ENCODE data around the gene TIMM23B. TPM values are rescaled to one million over a fixed set of nuclear protein-coding genes. Genes with fewer than 3 reads are reported as not detected.
"Not testable (repeated sequence)": the region's sequence is repeated elsewhere in the genome, so short reads cannot be mapped to it uniquely, and the experiment has no call there.

Gene TIMM23B, protein sequence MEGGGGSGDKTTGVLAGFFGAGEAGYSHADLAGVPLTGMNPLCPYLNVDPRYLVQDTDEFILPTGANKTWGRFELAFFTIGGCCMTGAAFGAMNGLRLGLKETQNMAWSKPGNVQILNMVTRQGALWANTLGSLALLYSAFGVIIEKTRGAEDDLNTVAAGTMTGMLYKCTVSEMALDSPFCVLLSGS
- total RNA-seq = 10 to 100 TPM; 11.9 to 41.4 (median 24.0) TPM

DNA sequence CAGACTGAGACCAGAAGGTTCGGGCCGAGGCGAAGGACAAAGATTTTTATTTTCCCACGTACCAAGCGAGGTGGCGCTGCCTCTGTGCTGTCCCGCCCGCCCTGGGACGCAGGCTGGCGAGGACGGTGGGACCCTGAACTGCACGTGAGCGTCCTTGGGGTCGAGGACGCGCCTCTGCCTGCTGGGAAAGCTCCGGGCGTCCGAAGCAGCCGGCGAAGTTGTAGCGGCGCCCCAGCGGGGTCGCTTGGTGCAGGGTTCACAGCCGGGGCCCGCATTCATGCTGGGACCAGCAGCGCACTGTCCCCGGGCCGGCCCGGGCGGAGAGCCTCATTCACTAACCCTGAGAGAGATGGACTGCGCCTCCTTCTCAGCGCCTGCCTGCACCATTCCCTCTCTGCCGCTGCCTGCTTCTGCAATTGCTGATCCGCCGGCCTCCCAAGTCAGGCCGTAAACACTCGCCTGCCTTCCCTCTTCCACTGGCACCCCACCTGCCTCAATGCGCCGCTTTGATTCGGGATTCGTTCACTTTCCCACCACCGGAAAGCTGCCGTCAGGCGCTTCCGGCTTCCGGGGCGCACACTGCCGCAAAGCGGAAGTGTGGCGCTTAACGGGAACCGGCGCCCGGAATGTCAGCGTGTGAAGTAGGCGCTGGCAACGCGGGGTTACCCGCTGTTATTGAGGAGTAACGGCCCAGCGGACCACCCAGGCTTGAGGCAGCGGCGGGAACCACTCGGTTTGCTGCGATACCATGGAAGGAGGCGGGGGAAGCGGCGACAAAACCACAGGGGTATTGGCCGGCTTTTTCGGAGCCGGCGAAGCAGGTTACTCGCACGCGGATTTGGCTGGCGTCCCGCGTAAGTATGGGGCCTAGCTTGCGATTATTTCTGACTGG, at the start of gene TIMM23B, which contains the start of gene PARG:
Gene TIMM23B (plus strand): TSS at position 607 of the 892 bp plus-strand sequence. CDS start 142 bp downstream, at position 749.
Gene PARG (minus strand): TSS at position 581 of the 892 bp plus-strand sequence. CDS start 302 bp downstream, at position 279.
- WGBS, 2 donors (ENCODE audit: low coverage in 1 of 2) = 1% methylated on average over 64 of the region's 81 CpGs; no CpG with 5 or more reads in 1 of the 2 donors
- in situ Hi-C loops (cut with MboI; ENCODE audit: low pct_ligation_motif_present in 1 of 4, low pct_unique_long_range_greater_than_20kb in 1 of 4, low sequenced_read_pairs in 3 of 4); H3K36me3 ChIP-seq: not testable (repeated sequence)

DNA sequence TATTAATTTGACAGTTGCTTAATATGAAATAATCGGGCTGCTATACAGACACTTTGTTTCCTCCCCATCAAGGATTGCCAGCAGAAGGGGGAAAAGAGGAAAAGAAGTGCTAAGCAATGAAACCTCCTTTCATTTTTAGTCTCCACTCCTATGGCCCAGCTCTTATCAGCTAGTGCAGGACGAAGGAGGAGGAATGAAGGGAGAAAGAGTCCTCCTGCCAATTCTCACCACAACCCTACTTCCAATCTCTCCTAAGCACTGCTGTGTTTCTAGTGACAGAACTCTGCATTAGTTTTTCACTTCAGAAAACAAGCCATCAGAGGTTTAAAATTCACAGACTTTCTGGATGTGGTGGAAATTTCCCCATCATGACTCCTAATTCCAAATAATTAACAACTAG, 41.9 kb upstream of the TIMM23B start:
- H3K4me3 ChIP-seq; in situ Hi-C loops (cut with MboI; ENCODE audit: low pct_ligation_motif_present in 1 of 4, low pct_unique_long_range_greater_than_20kb in 1 of 4, low sequenced_read_pairs in 3 of 4); intact Hi-C loops (cut with DNase I; ENCODE audit: low total_unique reads); H3K9me3 ChIP-seq; H3K27me3 ChIP-seq; H3K36me3 ChIP-seq; H3K27ac ChIP-seq; DNase-seq; H3K4me1 ChIP-seq: not testable (repeated sequence)
- WGBS, 2 donors (ENCODE audit: low coverage in 1 of 2) = 100% methylated on average over 1 of the region's 2 CpGs; no CpG with 5 or more reads in 1 of the 2 donors

More for the DNA sequence above, at the start of gene TIMM23B, which contains the start of gene PARG:
- peak within 1 kb of the TSS; percentile 81 to 84 (median 82) for H3K27ac ChIP-seq
- H3K27me3 ChIP-seq; H3K9me3 ChIP-seq; intact Hi-C loops (cut with DNase I; ENCODE audit: low total_unique reads): not testable (repeated sequence)
- peak; percentile 47 for TF ChIP-seq POLR2A (IDR thresholded peaks at IDR 0.05)
- peak; percentile 68 to 78 (median 78) for TF ChIP-seq POLR2AphosphoS5 (IDR thresholded peaks at IDR 0.05)
- TF ChIP-seq, protein P1, sequence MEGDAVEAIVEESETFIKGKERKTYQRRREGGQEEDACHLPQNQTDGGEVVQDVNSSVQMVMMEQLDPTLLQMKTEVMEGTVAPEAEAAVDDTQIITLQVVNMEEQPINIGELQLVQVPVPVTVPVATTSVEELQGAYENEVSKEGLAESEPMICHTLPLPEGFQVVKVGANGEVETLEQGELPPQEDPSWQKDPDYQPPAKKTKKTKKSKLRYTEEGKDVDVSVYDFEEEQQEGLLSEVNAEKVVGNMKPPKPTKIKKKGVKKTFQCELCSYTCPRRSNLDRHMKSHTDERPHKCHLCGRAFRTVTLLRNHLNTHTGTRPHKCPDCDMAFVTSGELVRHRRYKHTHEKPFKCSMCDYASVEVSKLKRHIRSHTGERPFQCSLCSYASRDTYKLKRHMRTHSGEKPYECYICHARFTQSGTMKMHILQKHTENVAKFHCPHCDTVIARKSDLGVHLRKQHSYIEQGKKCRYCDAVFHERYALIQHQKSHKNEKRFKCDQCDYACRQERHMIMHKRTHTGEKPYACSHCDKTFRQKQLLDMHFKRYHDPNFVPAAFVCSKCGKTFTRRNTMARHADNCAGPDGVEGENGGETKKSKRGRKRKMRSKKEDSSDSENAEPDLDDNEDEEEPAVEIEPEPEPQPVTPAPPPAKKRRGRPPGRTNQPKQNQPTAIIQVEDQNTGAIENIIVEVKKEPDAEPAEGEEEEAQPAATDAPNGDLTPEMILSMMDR (IDR thresholded peaks at IDR 0.05) = peak in 1 of 5 experiments; percentile 5
- peak within 1 kb of the TSS; percentile 42 to 91 (median 72) for H3K4me3 ChIP-seq
- DNase-seq = peak; percentile 83
- H3K4me1 ChIP-seq = peaks cover 10 to 20% (median 12%) of the 10 kb centered on the region in 4 donors

DNA sequence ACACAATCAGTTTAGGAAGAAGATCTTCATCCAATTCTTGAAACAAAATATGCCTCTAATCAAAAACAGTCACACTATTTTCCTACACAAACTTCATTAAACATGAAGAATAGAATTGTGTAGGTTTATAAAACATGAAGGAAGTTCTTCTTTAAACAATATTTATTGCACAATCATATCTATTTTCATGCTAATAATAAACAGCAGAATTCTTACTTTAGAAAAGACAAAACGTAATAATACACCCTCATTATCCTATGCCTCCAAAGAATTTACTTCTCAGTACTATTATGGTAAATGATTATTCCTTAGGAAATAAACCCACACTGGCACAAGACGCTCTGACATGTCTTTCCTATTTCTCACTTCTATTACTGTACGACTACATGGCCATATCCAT, 41.4 kb upstream of the TIMM23B start:
- in situ Hi-C loops (cut with MboI; ENCODE audit: low pct_ligation_motif_present in 1 of 4, low pct_unique_long_range_greater_than_20kb in 1 of 4, low sequenced_read_pairs in 3 of 4) = not testable (repeated sequence)

DNA sequence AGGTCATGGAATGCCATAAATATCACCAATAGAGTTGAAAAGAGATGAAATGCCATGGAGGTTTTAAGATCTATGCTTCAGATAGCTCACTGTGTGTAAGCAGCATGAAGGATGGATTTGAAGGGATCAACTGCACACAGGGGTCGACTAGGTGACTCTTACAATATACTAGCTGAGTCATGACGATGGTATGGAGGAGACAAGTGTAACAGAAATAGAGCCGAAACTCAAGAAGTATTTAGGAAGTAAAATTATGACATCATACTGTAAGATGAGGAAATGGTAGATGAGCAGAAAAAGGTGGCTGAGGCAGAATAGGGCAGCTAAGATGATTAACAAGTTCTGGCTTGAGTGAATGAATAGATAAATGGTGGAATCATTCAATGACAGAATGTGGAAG, 38.0 kb upstream of the TIMM23B start:
- H3K27me3 ChIP-seq; intact Hi-C loops (cut with DNase I; ENCODE audit: low total_unique reads); H3K9me3 ChIP-seq; H3K36me3 ChIP-seq; DNase-seq; H3K27ac ChIP-seq; H3K4me3 ChIP-seq; H3K4me1 ChIP-seq; in situ Hi-C loops (cut with MboI; ENCODE audit: low pct_ligation_motif_present in 1 of 4, low pct_unique_long_range_greater_than_20kb in 1 of 4, low sequenced_read_pairs in 3 of 4): not testable (repeated sequence)
- WGBS, 2 donors (ENCODE audit: low coverage in 1 of 2) = 88 to 96% methylated on average over 3 of the region's 3 CpGs

More for the DNA sequence above, 41.4 kb upstream of the TIMM23B start:
- intact Hi-C loops (cut with DNase I; ENCODE audit: low total_unique reads); H3K36me3 ChIP-seq; H3K27ac ChIP-seq; H3K4me3 ChIP-seq; H3K4me1 ChIP-seq; DNase-seq; H3K9me3 ChIP-seq; H3K27me3 ChIP-seq: not testable (repeated sequence)
- WGBS, 2 donors (ENCODE audit: low coverage in 1 of 2) = 81 to 83% methylated on average over 1 to 3 of the region's 3 CpGs

DNA sequence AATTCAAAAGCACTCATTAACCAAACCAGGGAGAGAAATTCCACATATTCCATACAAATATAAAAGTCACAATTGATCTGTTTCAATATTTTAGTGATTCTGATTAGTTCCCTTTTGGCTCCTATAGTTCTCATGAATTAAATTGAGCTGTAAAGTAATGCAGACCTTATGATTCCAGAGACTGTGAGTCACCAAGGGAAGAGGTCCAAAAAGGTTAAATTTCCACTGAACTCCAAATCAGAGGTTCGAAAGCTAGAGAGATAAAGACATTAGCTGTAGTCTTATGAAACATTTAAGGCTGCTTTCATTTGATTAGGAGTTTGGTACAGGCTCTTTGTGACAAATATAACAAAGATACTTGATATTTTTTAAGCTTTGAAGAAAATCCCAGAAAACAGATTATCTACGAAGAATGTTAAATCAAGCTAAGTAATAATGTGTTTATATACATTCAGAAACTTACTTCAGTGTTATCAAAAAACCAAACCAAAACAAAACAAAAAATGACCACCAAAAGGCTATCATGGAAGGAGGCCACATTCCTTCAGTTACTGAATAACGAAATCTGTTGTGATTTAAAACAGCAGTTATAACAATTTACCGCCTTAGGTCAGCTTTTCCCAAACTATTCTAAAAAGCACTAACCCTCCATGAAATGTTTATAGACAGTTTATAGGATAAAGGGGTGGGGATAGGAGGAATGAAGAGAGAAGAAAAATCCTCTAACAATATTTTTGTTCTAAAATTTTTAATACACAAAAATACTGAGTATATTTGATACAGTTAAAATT, 33.4 kb upstream of the TIMM23B start:
- intact Hi-C loops (cut with DNase I; ENCODE audit: low total_unique reads); H3K9me3 ChIP-seq; H3K4me1 ChIP-seq; H3K36me3 ChIP-seq; H3K4me3 ChIP-seq; H3K27ac ChIP-seq; in situ Hi-C loops (cut with MboI; ENCODE audit: low pct_ligation_motif_present in 1 of 4, low pct_unique_long_range_greater_than_20kb in 1 of 4, low sequenced_read_pairs in 3 of 4); DNase-seq; H3K27me3 ChIP-seq: not testable (repeated sequence)
- 24 to 82% methylated on average over 3 to 4 of the region's 4 CpGs for WGBS, 2 donors (ENCODE audit: low coverage in 1 of 2)

DNA sequence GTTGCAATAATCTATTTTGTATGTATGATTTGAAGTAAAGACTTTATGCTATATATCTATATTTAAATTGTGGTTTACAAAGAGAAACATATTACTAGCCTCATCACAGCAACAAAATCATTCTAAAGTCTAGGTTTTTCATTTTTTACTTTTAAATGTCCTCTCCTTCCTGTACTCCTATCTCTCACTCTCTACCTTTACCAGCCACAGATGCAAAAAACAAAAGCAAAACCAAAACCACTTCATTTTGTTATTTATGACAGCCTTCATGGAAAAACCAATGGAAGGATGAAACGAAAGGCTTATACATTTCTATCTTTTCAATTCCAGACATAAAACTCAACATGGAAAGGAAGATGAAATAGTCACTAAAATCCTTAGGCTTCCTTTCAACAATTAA, 31.6 kb upstream of the TIMM23B start:
- intact Hi-C loops (cut with DNase I; ENCODE audit: low total_unique reads); H3K27ac ChIP-seq; DNase-seq; H3K36me3 ChIP-seq; in situ Hi-C loops (cut with MboI; ENCODE audit: low pct_ligation_motif_present in 1 of 4, low pct_unique_long_range_greater_than_20kb in 1 of 4, low sequenced_read_pairs in 3 of 4); H3K27me3 ChIP-seq; H3K4me3 ChIP-seq; H3K9me3 ChIP-seq; H3K4me1 ChIP-seq: not testable (repeated sequence)
- WGBS, 2 donors (ENCODE audit: low coverage in 1 of 2) = 100% methylated on average over 1 of the region's 1 CpG; no CpG with 5 or more reads in 1 of the 2 donors

DNA sequence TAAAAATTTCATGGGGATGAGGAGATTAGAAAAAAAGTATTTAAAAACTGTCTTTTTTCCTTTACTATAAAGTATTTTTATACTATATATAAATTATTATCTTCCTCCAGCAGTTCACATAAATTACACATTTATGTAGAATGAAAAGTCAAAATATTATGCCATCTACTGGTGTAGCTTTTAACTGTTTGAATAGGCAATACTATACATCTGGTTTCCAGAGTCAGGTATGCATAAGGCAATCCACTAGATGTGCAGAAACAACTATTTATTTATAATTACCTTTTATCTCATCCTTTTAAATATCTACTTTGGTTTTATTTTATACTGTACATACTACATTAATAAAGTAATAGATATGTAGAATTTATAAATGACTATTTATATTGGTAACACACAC, 25.4 kb upstream of the TIMM23B start:
- DNase-seq; H3K4me3 ChIP-seq; H3K4me1 ChIP-seq; H3K9me3 ChIP-seq; in situ Hi-C loops (cut with MboI; ENCODE audit: low pct_ligation_motif_present in 1 of 4, low pct_unique_long_range_greater_than_20kb in 1 of 4, low sequenced_read_pairs in 3 of 4); H3K27me3 ChIP-seq; intact Hi-C loops (cut with DNase I; ENCODE audit: low total_unique reads); H3K36me3 ChIP-seq; H3K27ac ChIP-seq: not testable (repeated sequence)

DNA sequence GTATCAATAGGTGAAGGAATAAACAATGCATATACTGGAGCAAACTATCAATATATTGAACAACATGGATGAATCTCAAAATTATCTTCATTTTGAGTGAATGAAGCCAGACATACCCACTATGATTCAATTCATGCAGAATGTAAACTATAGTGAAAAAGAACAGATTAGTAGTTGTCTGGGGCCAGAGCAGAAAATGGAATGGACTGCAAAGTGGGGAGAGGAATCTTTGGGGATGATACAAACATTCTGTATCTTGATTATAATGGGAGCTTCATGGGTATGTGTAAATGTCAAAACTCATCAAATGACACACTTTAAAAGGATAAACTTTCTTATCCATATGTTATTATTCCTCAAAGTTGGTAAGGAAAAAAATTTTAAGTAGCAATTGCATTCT, 23.9 kb upstream of the TIMM23B start:
- H3K27me3 ChIP-seq; H3K36me3 ChIP-seq; in situ Hi-C loops (cut with MboI; ENCODE audit: low pct_ligation_motif_present in 1 of 4, low pct_unique_long_range_greater_than_20kb in 1 of 4, low sequenced_read_pairs in 3 of 4); H3K27ac ChIP-seq; DNase-seq; intact Hi-C loops (cut with DNase I; ENCODE audit: low total_unique reads); H3K4me3 ChIP-seq; H3K9me3 ChIP-seq; H3K4me1 ChIP-seq: not testable (repeated sequence)

DNA sequence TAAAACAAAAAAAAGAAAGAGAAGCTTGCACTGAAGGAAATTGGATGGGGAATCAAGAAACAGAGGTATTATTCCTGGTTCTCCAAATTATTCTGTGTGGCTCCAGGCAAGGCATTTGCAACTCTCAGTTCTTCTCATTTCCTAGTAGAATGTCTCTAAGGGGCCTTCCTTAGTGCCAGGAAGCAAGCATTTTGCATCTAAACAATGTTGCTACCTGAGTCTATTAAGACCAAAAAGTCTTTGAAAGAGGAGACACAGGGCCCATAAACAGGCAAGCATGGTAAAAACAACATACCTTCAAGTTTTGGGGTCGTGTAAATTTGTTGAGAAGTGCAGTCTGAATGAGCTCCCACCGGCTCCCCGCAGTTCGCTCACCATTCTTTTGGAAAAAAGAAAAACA, 19.8 kb upstream of the TIMM23B start:
- H3K4me3 ChIP-seq; H3K27me3 ChIP-seq; intact Hi-C loops (cut with DNase I; ENCODE audit: low total_unique reads); H3K9me3 ChIP-seq; H3K27ac ChIP-seq; H3K4me1 ChIP-seq; in situ Hi-C loops (cut with MboI; ENCODE audit: low pct_ligation_motif_present in 1 of 4, low pct_unique_long_range_greater_than_20kb in 1 of 4, low sequenced_read_pairs in 3 of 4); DNase-seq; H3K36me3 ChIP-seq: not testable (repeated sequence)
- 73 to 83% methylated on average over 4 of the region's 4 CpGs for WGBS, 2 donors (ENCODE audit: low coverage in 1 of 2)
